Activated CD4-positive, alpha-beta T cell treated with anti-CD3 and anti-CD28 coated beads for 48 hours (primary cell): ENCODE measurements around the gene MTG2.

Experiments used
- DNase-seq: peaks from one replicate; pipeline ENCODE4 v3.0.0-alpha.2; 2020

The MTG2 gene, protein sequence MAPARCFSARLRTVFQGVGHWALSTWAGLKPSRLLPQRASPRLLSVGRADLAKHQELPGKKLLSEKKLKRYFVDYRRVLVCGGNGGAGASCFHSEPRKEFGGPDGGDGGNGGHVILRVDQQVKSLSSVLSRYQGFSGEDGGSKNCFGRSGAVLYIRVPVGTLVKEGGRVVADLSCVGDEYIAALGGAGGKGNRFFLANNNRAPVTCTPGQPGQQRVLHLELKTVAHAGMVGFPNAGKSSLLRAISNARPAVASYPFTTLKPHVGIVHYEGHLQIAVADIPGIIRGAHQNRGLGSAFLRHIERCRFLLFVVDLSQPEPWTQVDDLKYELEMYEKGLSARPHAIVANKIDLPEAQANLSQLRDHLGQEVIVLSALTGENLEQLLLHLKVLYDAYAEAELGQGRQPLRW

GRCh38 chr20:62182469-62183425 lies at the start of gene MTG2:
Gene MTG2 (plus strand): TSS chr20:62183028. CDS start chr20:62193421, 10,393 bp downstream.
- DNase-seq, result peak; percentile 96

- DNase-seq, result no peak
Measured at GRCh38 chr20:62133051-62133845, 49.6 kb upstream of the MTG2 start.

DNA sequence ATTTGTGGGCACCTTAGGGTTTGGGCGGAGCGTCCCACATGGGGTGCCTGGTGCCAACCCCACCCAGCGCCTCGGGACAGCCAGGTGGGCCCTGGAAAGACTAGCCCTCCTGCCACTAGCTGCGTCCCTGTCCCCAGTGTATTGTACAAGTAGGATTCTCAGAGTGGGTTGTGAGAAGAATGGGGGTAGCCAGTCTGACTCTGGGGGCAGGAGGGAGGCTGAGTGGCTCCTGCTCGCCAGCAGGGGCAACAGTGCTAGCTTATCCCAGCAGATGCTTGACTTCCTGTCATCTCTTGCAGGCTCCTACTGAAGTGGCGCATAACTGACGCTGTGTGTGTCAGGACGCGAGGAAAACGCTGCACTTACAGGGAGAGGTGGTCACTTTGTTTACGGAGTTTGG lies 49.0 kb upstream of the MTG2 start:
- DNase-seq, result no peak

- DNase-seq, result no peak
Measured at GRCh38 chr20:62134735-62135231, 48.0 kb upstream of the MTG2 start.

DNA sequence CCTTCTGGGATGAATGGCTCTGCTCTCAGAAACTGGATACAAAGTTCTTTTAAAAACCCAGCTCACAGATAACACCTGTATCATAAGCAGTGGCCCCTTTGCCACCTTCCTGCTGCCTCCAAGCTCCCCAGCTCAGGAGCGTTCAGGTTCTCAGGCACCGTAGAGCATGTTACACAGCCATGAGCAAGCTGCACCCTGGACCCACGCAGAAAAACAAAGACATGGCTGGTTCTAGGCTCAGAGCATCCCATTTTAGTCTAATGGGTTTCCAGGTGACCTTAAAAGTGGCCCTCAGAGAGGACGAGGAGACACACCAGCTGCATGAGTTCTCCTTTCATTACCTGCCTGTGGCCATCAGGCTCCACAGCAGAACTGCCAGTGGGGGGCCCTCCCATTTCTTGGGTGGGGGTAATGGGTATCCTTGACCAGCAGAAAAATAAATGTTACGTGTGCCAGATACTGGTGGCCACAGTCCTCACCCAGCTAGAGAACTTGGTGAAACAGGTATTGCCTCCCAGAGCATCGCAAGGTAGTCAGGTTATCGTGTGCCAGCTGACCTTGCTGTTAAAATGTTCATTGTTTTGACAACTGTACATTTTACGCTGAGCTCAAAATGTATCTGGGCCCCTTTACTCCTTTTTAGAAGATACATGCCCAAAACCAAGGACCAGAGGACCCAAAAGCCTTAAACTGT lies 47.1 kb upstream of the MTG2 start:
- DNase-seq, result no peak

GRCh38 chr20:62136283-62137091 lies 46.3 kb upstream of the MTG2 start:
- peak; percentile 77 for DNase-seq

- DNase-seq, result no peak
Measured at GRCh38 chr20:62137092-62137384, 45.8 kb upstream of the MTG2 start.

DNA sequence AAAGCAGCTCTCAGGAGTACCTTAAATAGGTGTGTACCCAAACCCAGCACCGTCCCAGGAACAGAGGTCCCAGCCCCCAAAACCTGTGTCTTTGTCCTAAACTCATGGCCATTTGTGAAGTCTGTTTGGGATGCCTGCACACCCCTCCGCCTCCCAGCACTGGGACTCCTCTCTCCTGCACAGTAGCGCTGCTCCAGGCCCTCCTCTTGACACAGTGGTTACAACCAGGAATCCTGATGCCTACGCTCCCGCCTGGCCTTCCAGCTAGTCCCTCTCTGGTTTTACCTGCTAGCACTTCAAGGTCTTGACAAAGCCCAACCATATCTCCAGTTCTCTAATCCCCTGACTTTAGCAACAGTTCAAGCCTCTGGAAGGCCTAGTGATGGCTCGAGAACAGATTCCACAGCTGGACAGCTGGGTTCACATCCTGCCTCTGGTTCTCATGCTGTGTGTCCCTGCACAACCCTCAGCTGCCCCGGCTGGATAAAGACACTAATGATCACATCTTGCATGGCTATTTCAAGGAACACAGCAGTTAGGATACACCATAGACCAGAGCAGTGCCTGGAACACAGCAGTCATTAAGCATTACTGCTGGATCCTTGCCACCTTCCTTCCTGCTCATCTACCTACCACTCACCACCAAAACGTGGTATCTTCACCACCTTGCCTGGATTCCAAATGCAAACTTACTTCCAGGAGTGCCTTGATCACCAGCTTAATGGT lies 45.2 kb upstream of the MTG2 start:
- no peak for DNase-seq

GRCh38 chr20:62138204-62138543 lies 44.7 kb upstream of the MTG2 start:
- DNase-seq, result no peak

- no peak for DNase-seq
Measured at GRCh38 chr20:62138912-62139311, 43.9 kb upstream of the MTG2 start.

DNA sequence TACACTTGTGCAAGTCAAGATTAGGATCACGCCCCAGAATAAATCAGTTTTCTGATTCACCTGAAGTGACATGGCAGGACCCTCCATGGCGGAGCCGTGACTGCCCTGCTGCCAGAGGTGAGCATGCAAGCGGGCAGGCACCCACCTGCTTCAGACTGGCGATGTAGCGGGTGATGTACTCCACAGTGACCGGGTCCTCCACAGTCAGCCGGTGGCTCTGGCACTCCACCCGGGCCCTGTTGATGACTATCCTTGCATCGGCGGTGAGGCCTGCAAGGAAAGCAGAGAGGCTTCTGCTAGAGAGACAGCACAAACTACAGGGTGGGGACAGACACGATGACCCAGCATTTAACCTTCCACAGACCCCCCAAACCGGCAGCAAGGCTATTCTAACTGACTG lies 43.2 kb upstream of the MTG2 start:
- no peak for DNase-seq

GRCh38 chr20:62141043-62141396 lies 41.8 kb upstream of the MTG2 start:
- DNase-seq, result no peak

DNA sequence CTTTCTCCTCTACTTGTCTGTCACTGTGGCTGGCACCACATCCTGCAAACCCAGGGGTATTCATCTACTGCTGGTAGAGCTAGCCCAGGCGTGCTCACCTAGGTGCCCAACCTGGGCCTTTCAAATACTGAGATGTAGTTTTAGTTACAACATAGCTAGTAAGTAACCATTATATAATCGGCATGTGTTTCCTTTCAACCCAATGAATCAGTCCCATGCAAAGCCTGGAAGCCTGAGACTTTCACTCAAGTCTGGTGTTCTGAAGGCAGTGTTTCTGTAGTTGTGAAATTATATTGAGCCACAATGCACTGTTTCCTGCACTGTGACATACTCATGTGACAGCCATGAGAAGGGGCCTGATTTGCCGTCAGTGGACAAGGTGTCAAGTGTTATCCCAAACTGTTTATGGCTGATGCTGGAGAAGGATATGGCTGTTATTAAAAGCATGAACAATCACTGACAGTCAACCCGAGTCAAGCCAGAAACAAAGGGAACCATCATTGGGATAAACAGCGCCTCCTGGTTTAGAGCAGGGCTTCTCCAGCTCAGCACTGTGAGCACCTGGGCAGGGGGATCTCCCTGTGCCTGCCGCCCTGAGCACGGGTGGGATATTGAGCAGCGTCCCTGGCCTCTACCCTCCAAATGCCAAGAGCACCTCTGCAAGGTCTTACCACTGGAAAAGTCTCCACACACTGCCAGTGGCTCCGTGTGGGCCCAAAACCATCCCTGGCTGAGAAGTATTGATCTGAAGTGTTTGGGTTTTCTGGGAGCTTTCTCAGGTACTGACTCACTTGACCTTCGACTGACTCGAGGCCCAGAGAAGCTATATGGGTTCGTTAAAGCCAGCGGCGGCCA lies 41.2 kb upstream of the MTG2 start:
- peak; percentile 36 for DNase-seq

- no peak for DNase-seq
Measured at GRCh38 chr20:62142252-62143080, 40.4 kb upstream of the MTG2 start.

DNA sequence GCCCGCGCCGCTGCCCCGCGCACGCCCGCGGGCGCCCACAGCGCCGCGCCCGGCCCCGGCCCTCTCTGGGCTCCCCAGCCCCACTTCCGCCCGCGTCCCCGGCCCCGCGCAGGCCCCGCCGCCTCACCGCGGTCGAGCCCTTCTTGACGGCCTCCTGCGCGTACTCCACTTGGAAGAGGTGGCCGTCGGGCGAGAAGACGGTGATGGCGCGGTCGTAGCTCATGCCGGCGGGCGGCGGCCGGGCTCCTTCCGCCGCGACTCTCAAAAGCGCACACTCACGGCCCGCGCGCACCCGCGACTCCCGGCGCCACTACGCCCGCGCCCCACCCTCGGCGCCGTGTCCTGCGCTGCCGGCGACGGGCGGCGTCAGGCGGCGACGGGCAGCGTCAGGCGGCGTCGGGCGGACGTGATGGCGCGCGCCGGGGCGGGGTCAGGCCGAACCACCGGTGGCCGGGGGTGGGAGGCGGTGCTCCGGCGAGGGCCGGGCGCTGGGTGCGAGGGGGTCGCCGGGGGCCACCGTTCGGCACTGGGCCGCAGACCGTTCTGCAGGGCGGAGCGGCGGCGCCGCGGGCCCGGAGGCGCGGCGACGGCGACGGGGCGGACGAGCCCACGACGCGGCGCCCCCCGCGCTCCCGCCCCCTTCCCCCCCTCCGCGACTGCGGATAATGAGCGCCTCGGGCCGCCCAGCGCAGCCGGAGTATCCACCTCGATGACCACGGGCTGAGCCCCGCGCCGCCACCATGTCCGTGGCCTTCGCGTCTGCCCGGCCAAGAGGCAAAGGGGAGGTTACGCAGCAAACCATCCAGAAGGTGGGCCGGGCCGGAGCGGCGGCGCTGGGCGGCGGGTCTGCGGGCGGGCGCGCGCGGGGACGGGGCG lies 39.5 kb upstream of the MTG2 start, which contains the start of the genes PSMA7 and SS18L1:
TSS of gene PSMA7 (minus strand) at position 314 of the 876 bp plus-strand sequence. CDS start at position 223, 91 bp downstream.
TSS of gene SS18L1 (plus strand) at position 689 of the 876 bp plus-strand sequence. CDS start at position 741, 52 bp downstream.
- peak; percentile 89 for DNase-seq

- DNase-seq, result peak; percentile 76
Measured at GRCh38 chr20:62143957-62144825, 38.6 kb upstream of the MTG2 start.

GRCh38 chr20:62145688-62146018 lies 37.2 kb upstream of the MTG2 start:
- DNase-seq, result no peak
